Fibroblast of upper back skin (primary cell): ENCODE data around the gene REN.

ENCODE experiments used
- DNase-seq: peaks from one replicate; pipeline ENCODE4 v3.0.0-alpha.2; 2013

REN gene

GRCh38 chr1:204130981-204131892, 34.9 kb downstream of the REN start:
- DNase-seq, result peak; percentile 90

DNA sequence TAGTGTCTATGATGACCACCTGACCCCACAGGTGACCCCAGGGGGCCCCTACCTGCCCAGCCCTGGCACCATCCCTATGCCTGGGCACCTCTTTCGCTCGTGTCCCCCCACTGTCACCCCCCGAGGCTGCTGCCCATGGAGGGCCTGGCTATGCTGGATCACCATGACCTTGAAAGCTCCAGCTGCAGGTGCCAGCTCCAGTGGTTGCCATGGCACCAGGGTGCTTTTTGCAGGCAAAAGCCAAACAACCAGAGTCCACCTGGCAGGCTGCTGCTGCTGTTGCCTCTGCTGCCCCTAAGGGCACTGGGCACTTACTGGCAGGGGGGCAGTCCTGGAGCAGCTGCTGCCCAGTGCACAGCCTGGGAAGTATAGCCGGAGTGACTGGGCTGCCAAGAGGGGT, 36.0 kb downstream of the REN start:
- no peak for DNase-seq

- peak; percentile 66 for DNase-seq
Measured at GRCh38 chr1:204128964-204129896, 36.9 kb downstream of the REN start.

GRCh38 chr1:204128464-204128963, 37.6 kb downstream of the REN start:
- DNase-seq, result no peak

GRCh38 chr1:204127597-204128242, 38.4 kb downstream of the REN start:
- DNase-seq, result peak; percentile 82

GRCh38 chr1:204126956-204127355, 39.2 kb downstream of the REN start:
- DNase-seq, result no peak

DNA sequence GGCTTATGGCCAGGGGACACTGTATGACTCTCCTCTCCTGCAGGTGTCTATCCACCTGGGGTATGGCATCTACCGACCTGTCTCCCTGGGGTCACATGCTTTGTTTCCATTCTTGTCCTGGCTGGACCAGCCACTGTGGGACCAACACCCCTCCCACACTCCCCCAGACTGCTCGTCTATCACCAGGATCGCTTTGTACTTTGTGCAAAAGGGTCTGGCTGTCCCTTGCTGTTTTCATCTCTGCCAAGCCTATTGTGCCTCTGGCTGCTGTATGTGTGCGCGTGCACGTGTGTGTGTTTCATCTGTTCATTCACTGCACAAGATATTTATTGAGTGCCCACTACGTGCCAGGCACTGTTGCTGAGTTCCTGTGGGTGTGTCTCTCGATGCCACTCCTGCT, 39.8 kb downstream of the REN start:
- no peak for DNase-seq

DNA sequence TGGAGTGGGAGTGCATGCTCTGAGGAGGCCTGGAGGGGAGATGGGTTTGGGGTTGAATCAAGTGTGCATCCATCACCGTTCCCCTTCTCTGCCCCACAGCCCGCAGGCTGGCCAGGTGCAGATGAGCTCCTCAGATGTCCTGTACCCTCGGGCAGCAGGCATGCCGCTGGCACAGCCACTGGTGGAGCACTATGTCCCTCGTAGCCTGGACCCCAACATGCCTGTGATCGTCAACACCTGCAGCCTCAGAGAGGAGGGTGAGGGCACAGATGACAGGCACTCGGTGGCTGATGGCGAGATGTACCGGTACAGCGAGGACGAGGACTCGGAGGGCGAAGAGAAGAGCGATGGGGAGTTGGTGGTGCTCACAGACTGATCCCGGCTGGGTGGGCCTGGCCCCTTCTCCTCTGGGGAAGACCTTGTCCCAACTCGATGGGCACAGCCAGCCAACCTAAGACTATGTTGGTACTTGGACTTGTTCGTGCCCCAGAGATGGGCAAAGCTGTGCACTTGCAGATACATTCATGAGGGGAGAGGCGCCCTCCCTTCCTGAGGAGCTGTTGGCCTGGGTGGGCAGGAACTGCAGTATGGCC, 40.3 kb downstream of the REN start:
- no peak for DNase-seq

DNA sequence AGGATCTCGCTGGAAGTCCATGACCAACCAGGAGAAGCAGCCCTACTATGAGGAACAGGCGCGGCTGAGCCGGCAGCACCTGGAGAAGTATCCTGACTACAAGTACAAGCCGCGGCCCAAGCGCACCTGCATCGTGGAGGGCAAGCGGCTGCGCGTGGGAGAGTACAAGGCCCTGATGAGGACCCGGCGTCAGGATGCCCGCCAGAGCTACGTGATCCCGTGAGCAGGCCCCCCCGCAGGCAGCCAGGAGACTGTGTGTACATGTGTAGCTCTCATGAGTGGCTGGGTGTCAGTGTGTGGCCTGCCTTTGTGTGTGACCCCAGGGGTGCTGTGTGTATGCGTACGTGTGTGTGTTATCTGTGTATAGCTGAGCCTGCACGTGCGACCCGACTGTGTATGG, 41.5 kb downstream of the REN start:
- DNase-seq, result no peak

GRCh38 chr1:204123376-204123775, 42.8 kb downstream of the REN start:
- no peak for DNase-seq

- DNase-seq, result no peak
Measured at GRCh38 chr1:204121840-204122555, 44.1 kb downstream of the REN start.

- DNase-seq, result no peak
Measured at GRCh38 chr1:204116539-204116938, 49.6 kb downstream of the REN start.

DNA sequence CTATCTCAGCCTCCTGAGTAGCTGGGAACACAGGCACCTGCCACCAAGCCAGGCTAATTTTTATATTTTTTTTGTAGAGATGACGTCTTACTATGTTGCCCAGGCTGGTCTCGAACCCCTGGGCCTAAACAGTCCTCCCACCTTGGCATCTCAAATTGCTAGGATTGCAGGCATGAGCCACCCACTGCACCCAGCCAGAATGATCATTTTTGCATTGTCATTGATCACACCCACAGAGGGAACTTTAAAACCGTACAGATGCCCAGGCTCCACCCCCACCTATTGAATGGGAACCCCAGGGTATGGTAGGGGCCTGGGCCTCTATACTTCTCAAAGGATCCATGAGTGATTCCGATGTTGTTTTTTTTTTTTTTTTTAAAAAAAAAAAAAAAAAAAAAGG, 51.0 kb downstream of the REN start:
- no peak for DNase-seq

GRCh38 chr1:204114606-204115005, 51.5 kb downstream of the REN start:
- no peak for DNase-seq

- no peak for DNase-seq
Measured at GRCh38 chr1:204113896-204114295, 52.2 kb downstream of the REN start.

DNA sequence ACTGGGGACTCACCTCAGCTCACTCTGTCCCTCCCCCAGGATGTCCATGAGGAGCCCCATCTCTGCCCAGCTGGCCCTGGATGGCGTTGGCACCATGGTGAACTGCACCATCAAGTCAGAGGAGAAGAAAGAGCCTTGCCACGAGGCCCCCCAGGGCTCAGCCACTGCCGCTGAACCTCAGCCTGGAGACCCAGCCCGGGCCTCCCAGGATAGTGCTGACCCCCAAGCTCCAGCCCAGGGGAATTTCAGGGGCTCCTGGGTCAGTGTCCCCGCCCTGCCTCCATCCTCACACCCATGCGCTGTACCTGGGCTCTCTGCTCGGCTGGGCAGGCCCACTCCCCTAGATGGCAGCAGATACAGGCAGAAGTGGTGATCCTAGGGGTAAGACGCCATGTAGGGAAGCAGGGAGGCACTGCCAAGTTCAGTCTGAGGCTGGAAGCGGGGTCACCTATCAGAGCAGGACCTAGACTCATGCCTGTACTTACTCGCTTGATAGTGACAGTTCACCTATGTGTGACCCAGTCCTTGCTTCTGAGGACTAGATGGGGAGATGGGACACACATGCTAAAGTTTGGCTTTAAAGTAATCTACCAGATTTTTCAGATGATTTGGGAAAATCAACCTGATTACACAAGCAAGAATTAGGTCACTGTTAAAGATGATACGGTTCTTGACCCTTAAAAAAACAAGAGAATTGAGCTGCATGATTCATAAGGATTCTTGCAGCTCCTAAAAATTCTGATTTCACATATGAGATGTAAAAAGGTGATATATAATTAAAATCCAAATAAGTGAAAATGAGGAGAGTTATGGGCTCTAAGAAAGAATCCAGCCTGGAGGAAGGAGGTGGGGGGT, 53.0 kb downstream of the REN start:
- DNase-seq, result no peak

DNA sequence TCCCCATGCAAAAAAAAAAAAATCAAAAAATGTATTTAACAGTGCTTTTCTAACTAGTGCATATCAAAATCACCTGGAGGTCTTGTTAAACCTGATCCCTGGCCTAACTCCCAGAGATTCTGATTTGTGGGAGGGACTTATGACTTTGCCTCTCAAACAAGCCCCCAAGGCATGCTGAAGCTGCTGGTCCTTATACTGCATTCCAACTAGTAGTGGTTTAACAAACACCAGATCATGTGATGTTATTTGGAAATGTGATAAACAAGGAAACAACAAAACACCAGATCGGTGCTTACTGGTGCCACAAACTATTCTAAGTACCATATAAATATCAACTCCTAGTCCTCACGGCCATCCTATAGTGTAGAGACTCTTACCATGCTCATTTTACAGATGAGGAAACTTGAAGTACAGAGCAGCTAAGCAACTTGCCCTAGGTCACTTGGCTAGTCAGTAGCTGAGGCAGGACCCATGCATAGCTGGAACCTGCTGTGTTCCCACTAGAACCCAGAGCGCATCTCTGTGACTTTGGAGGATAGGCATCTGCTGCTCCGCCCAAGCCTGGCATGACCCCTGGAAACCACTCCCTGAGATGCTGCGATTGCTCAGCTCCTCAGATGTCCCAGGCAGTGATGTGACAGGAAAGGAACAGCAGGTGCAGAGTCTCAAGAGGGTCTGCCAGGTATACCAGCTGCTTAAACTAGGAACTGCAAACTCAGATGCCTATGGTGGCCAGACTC, 55.1 kb downstream of the REN start:
- no peak for DNase-seq

DNA sequence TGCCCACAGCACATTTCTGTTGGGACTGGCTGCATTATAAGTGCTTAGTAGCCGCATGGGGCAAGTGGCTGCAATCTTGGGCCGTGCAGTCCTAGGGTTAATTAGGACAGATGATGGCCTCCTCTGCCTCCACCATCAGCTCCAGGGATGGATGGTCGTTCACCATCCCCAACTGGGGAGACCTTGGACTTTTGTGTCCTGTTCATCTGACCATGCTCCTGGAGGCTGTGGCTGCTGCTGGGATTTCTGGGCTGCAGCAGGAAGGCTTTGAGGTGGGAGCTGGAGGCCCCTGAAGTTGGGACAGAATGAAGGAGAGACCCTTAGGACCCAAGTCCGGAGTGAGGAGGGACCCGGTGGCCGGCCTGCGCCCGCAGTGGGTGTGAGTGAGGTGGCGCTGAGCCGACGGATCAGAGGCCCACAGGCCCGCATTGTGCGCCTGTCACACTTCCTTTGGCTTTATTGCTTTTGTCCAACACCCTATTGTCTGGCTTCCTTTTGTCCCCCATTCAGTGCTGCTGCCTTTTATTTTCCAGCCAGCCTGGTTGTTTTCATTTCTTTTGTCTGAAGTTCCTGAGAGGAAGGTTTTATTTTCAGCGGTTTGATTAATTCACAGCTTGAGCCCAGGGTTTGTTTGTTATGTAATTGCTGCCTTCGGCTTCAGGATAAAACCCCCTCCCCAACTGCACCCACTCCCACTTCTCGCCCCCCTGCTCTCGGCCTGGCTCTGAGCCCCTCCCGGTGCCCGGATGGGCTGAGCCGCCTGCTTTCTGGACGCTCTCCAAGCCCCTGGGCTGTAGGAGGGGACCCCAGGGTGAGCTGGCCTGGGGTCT, 57.6 kb downstream of the REN start:
- DNase-seq, result no peak

- no peak for DNase-seq
Measured at GRCh38 chr1:204107892-204108291, 58.2 kb downstream of the REN start.
